Midbrain (tissue), 1 donor: Measurements from ENCODE around the gene NR4A1.
"Not testable (repeated sequence)": the region's sequence is repeated elsewhere in the genome, so short reads cannot be mapped to it uniquely, and the experiment has no call there.

Experiments used
- DNase-seq: peaks from one replicate; lab custom pipeline; 2025; lab: John Stamatoyannopoulos, UW

The NR4A1 gene

DNA sequence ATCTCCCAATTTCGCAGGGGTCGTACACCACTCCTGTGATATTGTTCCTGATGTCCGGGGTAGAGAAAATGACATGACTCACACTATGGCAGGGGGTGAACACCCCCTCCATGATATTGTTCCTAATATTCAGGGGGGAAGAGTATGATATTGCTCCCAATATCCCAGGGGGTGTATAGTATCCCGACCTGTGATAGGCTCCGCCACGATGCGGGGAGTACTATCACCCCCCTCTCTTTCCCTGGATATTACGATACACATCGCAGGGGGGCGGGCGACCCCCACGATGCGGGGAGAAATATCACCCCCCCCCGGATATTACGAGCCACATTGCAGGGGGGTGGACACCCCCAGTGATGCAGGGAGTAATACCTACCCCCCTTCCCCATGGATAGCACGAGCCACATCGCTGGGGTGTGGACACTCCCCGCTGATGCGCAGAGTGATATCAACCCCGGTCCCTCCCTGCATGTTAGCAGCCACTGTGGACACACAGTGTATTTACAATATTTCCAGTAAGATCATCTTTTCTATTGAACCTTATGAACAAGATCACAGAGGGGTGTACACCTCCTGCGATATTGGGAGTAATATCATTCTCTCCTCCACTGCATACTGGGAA lies 45.9 kb downstream of the NR4A1 start:
- no peak for DNase-seq

DNA sequence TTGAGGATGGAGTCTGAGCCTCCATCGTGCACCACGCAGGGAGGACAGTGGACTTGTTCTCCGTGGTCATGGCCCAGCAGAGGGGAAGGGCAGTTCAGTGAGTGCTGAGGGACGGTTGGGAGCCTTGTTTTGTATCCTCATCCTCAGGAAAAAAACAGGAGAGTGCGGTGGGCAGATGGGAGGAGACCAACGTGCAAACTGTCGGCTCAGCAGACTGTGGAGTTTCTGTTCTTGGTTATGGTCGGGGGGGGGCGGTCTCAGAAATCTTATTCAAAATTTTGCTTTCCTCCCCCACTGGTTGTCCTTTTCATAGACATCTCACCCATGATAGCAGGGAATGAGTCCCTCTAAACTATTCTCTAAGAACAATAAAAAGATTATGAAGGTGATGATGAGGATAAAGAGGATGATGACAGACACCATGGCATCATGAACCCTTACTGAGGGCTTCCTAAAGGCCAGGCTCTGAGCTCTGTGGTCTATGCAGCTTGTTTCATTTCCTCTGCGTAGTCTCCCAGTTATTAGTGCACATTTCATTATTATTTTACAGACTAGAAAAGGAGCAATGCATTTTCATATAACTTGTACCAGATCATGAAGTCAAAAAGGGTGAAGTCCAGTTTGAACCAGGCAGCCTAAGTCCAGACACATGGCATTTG lies 53.3 kb downstream of the NR4A1 start:
- not testable (repeated sequence) for DNase-seq
